Renal pelvis (tissue), 4 donors: ENCODE data around the gene GLRA3. TPM values are rescaled to one million over a fixed set of nuclear protein-coding genes. Genes with fewer than 3 reads are reported as not detected.
A peak's percentile ranks its signal among the peaks of the same experiment; 100 is the strongest.
"Not testable (repeated sequence)": the region's sequence is repeated elsewhere in the genome, so short reads cannot be mapped to it uniquely, and the experiment has no call there.

Experiments used
- DNase-seq: peaks from one replicate; pipeline ENCODE4 v3.0.0-alpha.2; 2013
- polyA plus RNA-seq, 3 donors: library from polyadenylated mRNA; unstranded; fragments of 120-200 nt; gene quantifications; one replicate each; pipeline ENCODE4 v1.2.1, GENCODE V29; 2013; ENCODE audit not compliant: insufficient read length in 3 of 3

GLRA3 gene
- polyA plus RNA-seq, 3 donors, result 0.03 to 0.09 (median 0.05) TPM

GRCh38 chr4:174810834-174811233 is 18.2 kb downstream of the GLRA3 start:
- DNase-seq, result no peak

GRCh38 chr4:174808836-174809235 is 20.2 kb downstream of the GLRA3 start:
- DNase-seq, result no peak

GRCh38 chr4:174808119-174808518 is 20.9 kb downstream of the GLRA3 start:
- DNase-seq, result no peak

- no peak for DNase-seq
Measured at GRCh38 chr4:174805746-174806145, 23.3 kb downstream of the GLRA3 start.

GRCh38 chr4:174794543-174795094 is 34.4 kb downstream of the GLRA3 start:
- no peak for DNase-seq

- DNase-seq, result no peak
Measured at GRCh38 chr4:174789657-174790056, 39.4 kb downstream of the GLRA3 start.

GRCh38 chr4:174778274-174778986 is 50.6 kb downstream of the GLRA3 start:
- not testable (repeated sequence) for DNase-seq

GRCh38 chr4:174775366-174775765 is 53.7 kb downstream of the GLRA3 start:
- no peak for DNase-seq

GRCh38 chr4:174764105-174764729 is 64.8 kb downstream of the GLRA3 start:
- DNase-seq, result peak; percentile 31

- no peak for DNase-seq
Measured at GRCh38 chr4:174763454-174764104, 65.5 kb downstream of the GLRA3 start.

GRCh38 chr4:174761451-174761850 is 67.6 kb downstream of the GLRA3 start:
- DNase-seq, result no peak

GRCh38 chr4:174757736-174758135 is 71.3 kb downstream of the GLRA3 start:
- DNase-seq, result no peak

- DNase-seq, result no peak
Measured at GRCh38 chr4:174753021-174753420, 76.0 kb downstream of the GLRA3 start.

GRCh38 chr4:174752026-174752425 is 77.0 kb downstream of the GLRA3 start:
- DNase-seq, result no peak

GRCh38 chr4:174749091-174749490 is 80.0 kb downstream of the GLRA3 start:
- DNase-seq, result no peak

- DNase-seq, result no peak
Measured at GRCh38 chr4:174746710-174747109, 82.3 kb downstream of the GLRA3 start.

GRCh38 chr4:174742561-174742960 is 86.5 kb downstream of the GLRA3 start:
- DNase-seq, result no peak

GRCh38 chr4:174739576-174739975 is 89.5 kb downstream of the GLRA3 start:
- DNase-seq, result no peak

GRCh38 chr4:174734181-174734580 is 94.9 kb downstream of the GLRA3 start:
- no peak for DNase-seq

GRCh38 chr4:174717828-174718227 is 111.2 kb downstream of the GLRA3 start:
- DNase-seq, result peak; percentile 29

- DNase-seq, result peak; percentile 48
Measured at GRCh38 chr4:174716986-174717770, 111.9 kb downstream of the GLRA3 start.
